Testis (tissue), 2 donors: ENCODE results near the gene SNAPC1.

Experiments
- POLR2A ChIP-seq: fragments of 450-650 bp; IDR thresholded peaks from one replicate; pipeline ENCODE4 v1.6.1; 2017; ENCODE audit warnings: antibody characterized with exemption, mild to moderate bottlenecking, moderate library complexity
- TF ChIP-seq, protein P1 (sequence below), 3 experiments: fragments of 450-650 bp in 2 of 3; fragments of 200-600 bp in 1 of 3; sonication (generic) in 1 of 3; IDR thresholded peaks; one replicate each; pipeline ENCODE4 v1.5.1; 2016 to 2019; ENCODE audit warnings: antibody characterized with exemption in 3 of 3, mild to moderate bottlenecking in 2 of 3, moderate library complexity in 1 of 3

DNA sequence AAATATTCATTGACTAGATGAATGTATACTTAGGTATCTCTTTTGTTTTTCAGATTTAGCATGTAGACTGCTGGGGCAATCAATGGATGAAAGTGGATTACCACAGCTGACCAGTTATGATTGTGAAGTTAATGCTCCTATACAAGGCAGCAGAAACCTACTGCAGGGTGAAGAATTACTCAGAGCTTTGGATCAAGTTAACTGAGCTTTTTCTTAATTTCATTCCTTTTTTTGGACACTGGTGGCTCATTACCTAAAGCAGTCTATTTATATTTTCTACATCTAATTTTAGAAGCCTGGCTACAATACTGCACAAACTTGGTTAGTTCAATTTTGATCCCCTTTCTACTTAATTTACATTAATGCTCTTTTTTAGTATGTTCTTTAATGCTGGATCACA is 15.3 kb upstream of the SNAPC1 start:
- no peak for TF ChIP-seq POLR2A
- TF ChIP-seq, protein P1, sequence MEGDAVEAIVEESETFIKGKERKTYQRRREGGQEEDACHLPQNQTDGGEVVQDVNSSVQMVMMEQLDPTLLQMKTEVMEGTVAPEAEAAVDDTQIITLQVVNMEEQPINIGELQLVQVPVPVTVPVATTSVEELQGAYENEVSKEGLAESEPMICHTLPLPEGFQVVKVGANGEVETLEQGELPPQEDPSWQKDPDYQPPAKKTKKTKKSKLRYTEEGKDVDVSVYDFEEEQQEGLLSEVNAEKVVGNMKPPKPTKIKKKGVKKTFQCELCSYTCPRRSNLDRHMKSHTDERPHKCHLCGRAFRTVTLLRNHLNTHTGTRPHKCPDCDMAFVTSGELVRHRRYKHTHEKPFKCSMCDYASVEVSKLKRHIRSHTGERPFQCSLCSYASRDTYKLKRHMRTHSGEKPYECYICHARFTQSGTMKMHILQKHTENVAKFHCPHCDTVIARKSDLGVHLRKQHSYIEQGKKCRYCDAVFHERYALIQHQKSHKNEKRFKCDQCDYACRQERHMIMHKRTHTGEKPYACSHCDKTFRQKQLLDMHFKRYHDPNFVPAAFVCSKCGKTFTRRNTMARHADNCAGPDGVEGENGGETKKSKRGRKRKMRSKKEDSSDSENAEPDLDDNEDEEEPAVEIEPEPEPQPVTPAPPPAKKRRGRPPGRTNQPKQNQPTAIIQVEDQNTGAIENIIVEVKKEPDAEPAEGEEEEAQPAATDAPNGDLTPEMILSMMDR (IDR thresholded peaks at IDR 0.05) = no peak
